Uterus (tissue), 4 donors: ENCODE results near the gene IQGAP1. TPM values are rescaled to one million over a fixed set of nuclear protein-coding genes. Genes with fewer than 3 reads are reported as not detected.
A peak's percentile ranks its signal among the peaks of the same experiment; 100 is the strongest.

Experiments
- DNase-seq, 2 donors: peaks; one replicate each; pipeline ENCODE4 v3.0.0-alpha.2; 2019 to 2020
- H3K27ac ChIP-seq, 2 donors: fragments of 200-600 bp; sonication (generic); 1 replicate in 1 of 2; 2 replicates in 1 of 2; pipeline ENCODE4 v1.5.1; 2016 to 2018
- H3K27me3 ChIP-seq, 2 donors: fragments of 200-600 bp; sonication (generic); one replicate each; pipeline ENCODE4 v1.5.1; 2018 to 2019; ENCODE audit warnings: control low read depth in 1 of 2
- H3K36me3 ChIP-seq, 2 donors: fragments of 200-600 bp; sonication (generic); one replicate each; pipeline ENCODE4 v1.5.1; 2019; ENCODE audit warnings: control low read depth in 1 of 2
- H3K4me1 ChIP-seq, 2 donors: fragments of 200-600 bp; sonication (generic); one replicate each; pipeline ENCODE4 v1.5.1; 2018 to 2019; ENCODE audit warnings: control low read depth in 1 of 2
- H3K4me3 ChIP-seq, 2 donors: fragments of 200-600 bp; sonication (generic); 1 replicate in 1 of 2; 2 replicates in 1 of 2; pipeline ENCODE4 v1.5.1; 2018 to 2019; ENCODE audit warnings: mild to moderate bottlenecking in 1 of 2
- H3K9me3 ChIP-seq, 2 donors: fragments of 200-600 bp; sonication (generic); one replicate each; pipeline ENCODE4 v1.5.1; 2019; ENCODE audit warnings: control low read depth in 1 of 2
- CTCF ChIP-seq, 4 experiments: fragments of 200-600 bp in 2 of 4; fragments of 450-650 bp in 2 of 4; sonication (generic) in 2 of 4; IDR thresholded peaks; one replicate each; pipeline ENCODE4 v1.5.1; 2016 to 2019; ENCODE audit warnings: antibody characterized with exemption in 4 of 4, mild to moderate bottlenecking in 2 of 4, moderate library complexity in 1 of 4
- POLR2A ChIP-seq, 2 donors: fragments of 450-650 bp; IDR thresholded peaks; one replicate each; pipeline ENCODE4 v1.6.1; 2016; ENCODE audit warnings: antibody characterized with exemption in 2 of 2, mild to moderate bottlenecking in 1 of 2, moderate library complexity in 1 of 2
- intact Hi-C: fragments of 100-400 bp; cut with DNase I; formaldehyde crosslinking; loops from one replicate; pipeline ENCODE4 v1.15.1; 2023; ENCODE audit warnings: low total_unique reads
- total RNA-seq, 4 donors: library from RNA; depleted of rRNA in 3 of 4; stranded (reverse); fragments of >200 nt in 3 of 4; gene quantifications; one replicate each; pipeline versions ENCODE4 v1.1.0 to v1.2.4, GENCODE V29; 2014 to 2023
- donor health status: DM: yes; HTN: yes; CAD: no.

IQGAP1 gene
- total RNA-seq, 4 donors from 2014 or later = 195 to 777 (median 290) TPM

GRCh38 chr15:90351479-90352106 lies 36.4 kb upstream of the IQGAP1 start:
- H3K4me1 ChIP-seq = no peaks in the 10 kb centered on the region
- H3K9me3 ChIP-seq = no peaks in the 10 kb centered on the region
- H3K27me3 ChIP-seq = no peaks in the 10 kb centered on the region
- DNase-seq = peak in 1 of 2 donors; percentile 34
- peak overlapping the region in 1 of 2 donors; percentile 21 for H3K27ac ChIP-seq
- H3K36me3 ChIP-seq = no peaks in the 10 kb centered on the region
- TF ChIP-seq CTCF (IDR thresholded peaks at IDR 0.05) = no peak
- no peak for TF ChIP-seq POLR2A (IDR thresholded peaks at IDR 0.05)
- peak overlapping the region; percentile 83 to 87 for H3K4me3 ChIP-seq
- intact Hi-C loops = no loop called here

GRCh38 chr15:90352107-90352893 lies 35.7 kb upstream of the IQGAP1 start, which contains the start of gene ZNF774:
ZNF774 (plus strand) TSS chr15:90352284; CDS start chr15:90354661, 2,377 bp downstream.
- no peaks in the 10 kb centered on the region for H3K27me3 ChIP-seq
- DNase-seq = peak; percentile 85 to 94
- no peaks in the 10 kb centered on the region for H3K9me3 ChIP-seq
- H3K27ac ChIP-seq = peak within 1 kb of the TSS; percentile 65 to 77
- intact Hi-C loops = no loop called here
- peak within 1 kb of the TSS; percentile 83 to 87 for H3K4me3 ChIP-seq
- TF ChIP-seq CTCF (IDR thresholded peaks at IDR 0.05) = no peak
- TF ChIP-seq POLR2A (IDR thresholded peaks at IDR 0.05) = peak in 1 of 2 donors; percentile 45
- no peaks in the 10 kb centered on the region for H3K36me3 ChIP-seq
- no peaks in the 10 kb centered on the region for H3K4me1 ChIP-seq

GRCh38 chr15:90354986-90355385 lies 33.1 kb upstream of the IQGAP1 start:
- H3K9me3 ChIP-seq = no peaks in the 10 kb centered on the region
- no peak overlapping the region for H3K27ac ChIP-seq
- H3K27me3 ChIP-seq = no peaks in the 10 kb centered on the region
- H3K36me3 ChIP-seq = no peaks in the 10 kb centered on the region
- TF ChIP-seq POLR2A (IDR thresholded peaks at IDR 0.05) (no peak), CTCF (IDR thresholded peaks at IDR 0.05) (no peak)
- intact Hi-C loops = no loop called here
- no peaks in the 10 kb centered on the region for H3K4me1 ChIP-seq
- no peak overlapping the region for H3K4me3 ChIP-seq
- DNase-seq = no peak

- H3K9me3 ChIP-seq = no peaks in the 10 kb centered on the region
- H3K36me3 ChIP-seq = no peaks in the 10 kb centered on the region
- no peak for DNase-seq
- H3K4me1 ChIP-seq = peaks cover 0 to 4% of the 10 kb centered on the region in 2 donors
- no peaks in the 10 kb centered on the region for H3K27me3 ChIP-seq
- no peak overlapping the region for H3K4me3 ChIP-seq
- no peak overlapping the region for H3K27ac ChIP-seq
- TF ChIP-seq POLR2A (IDR thresholded peaks at IDR 0.05) = no peak
- no peak for TF ChIP-seq CTCF (IDR thresholded peaks at IDR 0.05)
- intact Hi-C loops = no loop called here
These were observed 29.7 kb upstream of the IQGAP1 start for GRCh38 chr15:90358124-90359033.
